ENCODE results near the gene CPEB2. TPM values are rescaled to one million over a fixed set of nuclear protein-coding genes. Genes with fewer than 3 reads are reported as not detected.

The CPEB2 gene
- total RNA-seq, 1 donor from 2014 or later, result 7.2 TPM

GRCh38 chr4:15013585-15013984, 11.3 kb downstream of the CPEB2 start:
- intact Hi-C loops (cut with micrococcal nuclease), result no loop called here
- Mint-ChIP-seq H3K4me1 (peaks cover 7% of the 10 kb centered on the region), H3K9me3 (no peaks in the 10 kb centered on the region), H3K4me3 (no peak overlapping the region), H3K27ac (no peak overlapping the region), H3K27me3 (no peaks in the 10 kb centered on the region), H3K36me3 (ENCODE audit: low read depth) (peaks cover 32% of the 10 kb centered on the region)
- ATAC-seq (ENCODE audit: low read depth) (no peak), DNase-seq (no peak)
- POLR2A ChIA-PET, result interaction anchor here (1.7 kb wide), 1 partner anchor 11 kb away, joined by 4 read pairs; no protein-coding TSS in a partner anchor
- no peak for TF ChIP-seq CTCF (IDR thresholded peaks at IDR 0.05)
- CTCF ChIA-PET, result interaction anchor here (1.5 kb wide), 1 partner anchor 1359 kb away, joined by 3 read pairs; no protein-coding TSS in a partner anchor

GRCh38 chr4:15015170-15015569, 12.9 kb downstream of the CPEB2 start:
- H3K36me3 Mint-ChIP-seq (ENCODE audit: low read depth), result peaks cover 29% of the 10 kb centered on the region
- H3K4me1 Mint-ChIP-seq, result peaks cover 7% of the 10 kb centered on the region
- H3K9me3 Mint-ChIP-seq, result no peaks in the 10 kb centered on the region
- no peak overlapping the region for H3K27ac Mint-ChIP-seq
- DNase-seq (no peak), ATAC-seq (ENCODE audit: low read depth) (no peak)
- intact Hi-C loops (cut with micrococcal nuclease), result no loop called here
- no peak overlapping the region for H3K4me3 Mint-ChIP-seq
- no peaks in the 10 kb centered on the region for H3K27me3 Mint-ChIP-seq
- TF ChIP-seq CTCF (IDR thresholded peaks at IDR 0.05), result no peak
- POLR2A ChIA-PET, result interaction anchor here (1.1 kb wide), 1 partner anchor 11 kb away, joined by 4 read pairs; no protein-coding TSS in a partner anchor
- CTCF ChIA-PET, result no interaction called here

- ChIA-PET POLR2A (interaction anchor here (0.6 kb wide), 1 partner anchor 11 kb away, joined by 3 read pairs; no protein-coding TSS in a partner anchor), CTCF (no interaction called here)
- Mint-ChIP-seq H3K36me3 (ENCODE audit: low read depth) (peaks cover 22% of the 10 kb centered on the region), H3K27me3 (no peaks in the 10 kb centered on the region), H3K4me3 (no peak overlapping the region), H3K4me1 (peaks cover 19% of the 10 kb centered on the region), H3K27ac (no peak overlapping the region), H3K9me3 (no peaks in the 10 kb centered on the region)
- no peak for TF ChIP-seq CTCF (IDR thresholded peaks at IDR 0.05)
- ATAC-seq (ENCODE audit: low read depth), result no peak
- intact Hi-C loops (cut with micrococcal nuclease), result no loop called here
- no peak for DNase-seq
These were observed 16.1 kb downstream of the CPEB2 start for GRCh38 chr4:15018361-15018760.

DNA sequence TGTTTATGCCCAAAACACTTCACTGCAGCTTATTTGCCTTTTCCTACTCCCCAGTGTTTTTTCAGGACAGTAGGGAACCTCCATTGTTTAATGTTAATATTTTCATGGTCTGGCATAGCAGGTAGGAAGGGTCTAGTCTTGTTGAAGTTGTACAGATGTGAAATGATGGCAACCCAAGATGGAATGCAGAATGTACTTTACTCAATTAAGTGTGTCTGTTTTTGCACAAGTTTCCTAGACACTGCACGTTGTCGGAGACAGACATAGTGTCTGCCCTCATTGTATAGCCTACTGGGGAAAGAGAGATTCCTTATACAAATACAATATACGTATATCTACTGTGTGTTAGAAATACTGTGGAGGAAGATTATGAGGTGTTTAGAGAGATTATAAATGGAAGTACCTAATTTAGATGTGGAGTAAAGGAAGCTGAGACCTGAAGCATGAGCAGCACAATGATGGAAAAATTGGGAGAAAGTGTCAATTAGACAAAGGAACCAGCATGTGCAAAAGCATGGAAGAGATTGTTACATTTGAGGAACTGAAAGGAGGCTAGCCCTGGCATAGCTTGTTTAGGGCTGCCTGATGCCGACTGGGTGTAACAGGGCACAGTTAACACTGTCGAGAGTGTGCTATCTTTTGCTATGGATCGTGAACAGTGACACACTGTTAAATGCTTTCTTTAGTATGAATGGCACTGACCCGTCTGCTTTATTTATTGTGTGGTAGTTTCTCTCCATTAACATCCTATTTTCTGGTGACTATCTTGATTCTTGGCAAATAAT, 18.4 kb downstream of the CPEB2 start:
- no peak for DNase-seq
- no peaks in the 10 kb centered on the region for H3K27me3 Mint-ChIP-seq
- intact Hi-C loops (cut with micrococcal nuclease), result no loop called here
- H3K36me3 Mint-ChIP-seq (ENCODE audit: low read depth), result peaks cover 24% of the 10 kb centered on the region
- no peak overlapping the region for H3K4me3 Mint-ChIP-seq
- no peak for TF ChIP-seq CTCF (IDR thresholded peaks at IDR 0.05)
- H3K27ac Mint-ChIP-seq, result no peak overlapping the region
- ATAC-seq (ENCODE audit: low read depth), result peak; percentile 67
- ChIA-PET CTCF (no interaction called here), POLR2A (interaction anchor here (1.2 kb wide), 1 partner anchor 18 kb away, joined by 3 read pairs; the partner anchor contains the start of gene CPEB2)
- peaks cover 14% of the 10 kb centered on the region for H3K4me1 Mint-ChIP-seq
- H3K9me3 Mint-ChIP-seq, result no peaks in the 10 kb centered on the region

DNA sequence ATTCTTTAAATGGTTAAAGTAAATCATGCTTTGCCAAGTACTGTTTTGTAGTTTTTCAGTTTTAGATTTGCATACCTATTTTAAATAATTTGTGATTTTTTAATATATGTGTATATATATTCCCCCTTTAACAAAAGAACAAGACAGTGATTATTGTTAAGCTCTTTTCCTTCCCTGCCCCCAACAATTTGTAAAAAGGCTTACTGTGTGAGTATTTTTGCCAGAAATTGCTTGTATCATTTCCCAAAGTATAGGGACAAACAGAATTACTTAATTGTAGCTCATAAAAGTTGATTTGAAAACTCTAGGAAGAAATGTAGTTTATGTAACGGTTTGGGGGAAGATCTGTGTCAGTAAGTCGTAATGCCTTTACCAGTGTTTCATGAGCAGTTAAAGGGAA, 19.0 kb downstream of the CPEB2 start:
- no peak for ATAC-seq (ENCODE audit: low read depth)
- no peaks in the 10 kb centered on the region for H3K27me3 Mint-ChIP-seq
- intact Hi-C loops (cut with micrococcal nuclease), result no loop called here
- DNase-seq, result no peak
- no peak for TF ChIP-seq CTCF (IDR thresholded peaks at IDR 0.05)
- ChIA-PET POLR2A (interaction anchor here (1.2 kb wide), 1 partner anchor 18 kb away, joined by 3 read pairs; the partner anchor contains the start of gene CPEB2), CTCF (no interaction called here)
- peaks cover 23% of the 10 kb centered on the region for H3K36me3 Mint-ChIP-seq (ENCODE audit: low read depth)
- H3K4me1 Mint-ChIP-seq, result peaks cover 14% of the 10 kb centered on the region
- no peak overlapping the region for H3K4me3 Mint-ChIP-seq
- no peaks in the 10 kb centered on the region for H3K9me3 Mint-ChIP-seq
- H3K27ac Mint-ChIP-seq, result no peak overlapping the region

Measured in activated B cell treated with CpG ODN at 0.5 μM for 24 hours (primary cell).